Islet of Langerhans (tissue), 1 donor: ENCODE results near the gene SCO2.
"Not testable (repeated sequence)": the region's sequence is repeated elsewhere in the genome, so short reads cannot be mapped to it uniquely, and the experiment has no call there.

ENCODE experiments used
- FAIRE-seq: peaks from one replicate; lab custom pipeline; 2011; peaks lifted over from hg19 to GRCh38; lab: Jason Lieb, UNC

The SCO2 gene

GRCh38 chr22:50550395-50550794 is 25.0 kb upstream of the SCO2 start:
- FAIRE-seq = no peak

GRCh38 chr22:50548921-50549790 is 23.8 kb upstream of the SCO2 start:
- no peak for FAIRE-seq

GRCh38 chr22:50548040-50548920 is 22.9 kb upstream of the SCO2 start:
- FAIRE-seq = no peak

- no peak for FAIRE-seq
These were observed 22.0 kb upstream of the SCO2 start for GRCh38 chr22:50547263-50547985.

- no peak for FAIRE-seq
These were observed 21.2 kb upstream of the SCO2 start for GRCh38 chr22:50546326-50547262.

- no peak for FAIRE-seq
These were observed 20.3 kb upstream of the SCO2 start, which contains the start of gene KLHDC7B for GRCh38 chr22:50545522-50546325. TSS of gene KLHDC7B (plus strand) at chr22:50545899. CDS start at chr22:50546244, 345 bp downstream.

- no peak for FAIRE-seq
These were observed 19.4 kb upstream of the SCO2 start for GRCh38 chr22:50544746-50545253.

GRCh38 chr22:50544078-50544745 is 18.8 kb upstream of the SCO2 start:
- FAIRE-seq = no peak

- no peak for FAIRE-seq
These were observed 17.1 kb upstream of the SCO2 start for GRCh38 chr22:50542416-50542927.

GRCh38 chr22:50541667-50542026 is 16.2 kb upstream of the SCO2 start:
- not testable (repeated sequence) for FAIRE-seq

GRCh38 chr22:50540381-50540780 is 15.0 kb upstream of the SCO2 start:
- no peak for FAIRE-seq

- no peak for FAIRE-seq
These were observed 12.4 kb upstream of the SCO2 start for GRCh38 chr22:50537765-50538164.

GRCh38 chr22:50536226-50536625 is 10.8 kb upstream of the SCO2 start:
- no peak for FAIRE-seq

GRCh38 chr22:50535113-50535512 is 9.7 kb upstream of the SCO2 start:
- no peak for FAIRE-seq

- not testable (repeated sequence) for FAIRE-seq
These were observed 8.7 kb upstream of the SCO2 start for GRCh38 chr22:50533856-50534711.

GRCh38 chr22:50532824-50533796 is 7.7 kb upstream of the SCO2 start:
- FAIRE-seq = no peak

- FAIRE-seq = no peak
These were observed 6.7 kb upstream of the SCO2 start for GRCh38 chr22:50531962-50532674.
